HepG2 (cell line): ENCODE data around the gene AMN. TPM values are rescaled to one million over a fixed set of nuclear protein-coding genes. Genes with fewer than 3 reads are reported as not detected.
A peak's percentile ranks its signal among the peaks of the same experiment; 100 is the strongest.

Experiments used
- DR1 ChIP-seq: sonication (generic); formaldehyde crosslinking; IDR thresholded peaks from 2 replicates; pipeline ENCODE4 v1.8.0; 2021; ENCODE audit warnings: mild to moderate bottlenecking, missing genetic modification reagents, inconsistent platforms
- JUND ChIP-seq: sonication (generic); formaldehyde crosslinking; IDR thresholded peaks from 2 replicates; pipeline ENCODE4 v1.8.0; 2022; ENCODE audit warnings: mild to moderate bottlenecking, missing genetic modification reagents
- MYC ChIP-seq: sonication (generic); formaldehyde crosslinking; IDR thresholded peaks from 2 replicates; pipeline ENCODE4 v1.9.0; 2021; ENCODE audit warnings: missing genetic modification reagents, borderline replicate concordance
- THYN1 ChIP-seq: sonication (generic); formaldehyde crosslinking; IDR thresholded peaks from 2 replicates; pipeline ENCODE4 v1.8.1; 2023; ENCODE audit warnings: low read depth, mild to moderate bottlenecking, moderate library complexity, missing genetic modification reagents, borderline replicate concordance
- ZFP36L1 ChIP-seq: sonication (generic); formaldehyde crosslinking; IDR thresholded peaks from 2 replicates; pipeline ENCODE4 v1.8.0; 2022; ENCODE audit warnings: mild to moderate bottlenecking, missing genetic modification reagents, moderate library complexity
- ZNF547 ChIP-seq: sonication (generic); formaldehyde crosslinking; IDR thresholded peaks from 2 replicates; pipeline ENCODE4 v1.5.1; 2020; ENCODE audit warnings: mild to moderate bottlenecking, missing genetic modification reagents
- ZNF557 ChIP-seq: sonication (generic); formaldehyde crosslinking; IDR thresholded peaks from 2 replicates; pipeline ENCODE4 v1.4.0; 2020; ENCODE audit warnings: missing genetic modification reagents
- ZNF883 ChIP-seq: sonication (generic); formaldehyde crosslinking; IDR thresholded peaks from 2 replicates; pipeline ENCODE4 v1.5.1; 2020; ENCODE audit warnings: mild to moderate bottlenecking, missing genetic modification reagents; ENCODE audit errors: not compliant biosample characterization
- polyA plus RNA-seq, 8 experiments: library from polyadenylated mRNA; depleted of rRNA in 3 of 8; stranded (reverse) in 7 of 8; unstranded in 1 of 8; fragments of >200 nt; fragmentation: Illumina TruSeq in 4 of 8; extraction: Trizol in 4 of 8; gene quantifications; 2 replicates each; pipeline versions ENCODE4 v1.2.1 to v1.2.3, GENCODE V29; 2011 to 2016; ENCODE audit warnings: low read depth in 4 of 8, missing spikeins in 1 of 8, mixed read lengths in 1 of 8; ENCODE audit not compliant: insufficient read depth in 1 of 8
- total RNA-seq, 5 experiments: library from RNA; depleted of rRNA; stranded (reverse); fragments of >200 nt; fragmentation: Illumina TruSeq; extraction: Trizol; gene quantifications; 2 replicates each; pipeline ENCODE4 v1.2.3, GENCODE V29; 2016; ENCODE audit warnings: low read depth in 1 of 5
- TF ChIP-seq, protein P1 (sequence below): sonication (generic); formaldehyde crosslinking; IDR thresholded peaks from 2 replicates; pipeline ENCODE4 v1.4.0; 2020; ENCODE audit warnings: missing genetic modification reagents
- TF ChIP-seq, protein P2 (sequence below): IDR thresholded peaks from 2 replicates; pipeline ENCODE4 v1.6.1; 2012; ENCODE audit warnings: inconsistent platforms

The AMN gene
- total and polyA plus RNA-seq, 2 of the 13 experiments (the other 11 are each of a cell fraction or from before 2014, with no cell fraction given) = 9.8 to 33.1 TPM

DNA sequence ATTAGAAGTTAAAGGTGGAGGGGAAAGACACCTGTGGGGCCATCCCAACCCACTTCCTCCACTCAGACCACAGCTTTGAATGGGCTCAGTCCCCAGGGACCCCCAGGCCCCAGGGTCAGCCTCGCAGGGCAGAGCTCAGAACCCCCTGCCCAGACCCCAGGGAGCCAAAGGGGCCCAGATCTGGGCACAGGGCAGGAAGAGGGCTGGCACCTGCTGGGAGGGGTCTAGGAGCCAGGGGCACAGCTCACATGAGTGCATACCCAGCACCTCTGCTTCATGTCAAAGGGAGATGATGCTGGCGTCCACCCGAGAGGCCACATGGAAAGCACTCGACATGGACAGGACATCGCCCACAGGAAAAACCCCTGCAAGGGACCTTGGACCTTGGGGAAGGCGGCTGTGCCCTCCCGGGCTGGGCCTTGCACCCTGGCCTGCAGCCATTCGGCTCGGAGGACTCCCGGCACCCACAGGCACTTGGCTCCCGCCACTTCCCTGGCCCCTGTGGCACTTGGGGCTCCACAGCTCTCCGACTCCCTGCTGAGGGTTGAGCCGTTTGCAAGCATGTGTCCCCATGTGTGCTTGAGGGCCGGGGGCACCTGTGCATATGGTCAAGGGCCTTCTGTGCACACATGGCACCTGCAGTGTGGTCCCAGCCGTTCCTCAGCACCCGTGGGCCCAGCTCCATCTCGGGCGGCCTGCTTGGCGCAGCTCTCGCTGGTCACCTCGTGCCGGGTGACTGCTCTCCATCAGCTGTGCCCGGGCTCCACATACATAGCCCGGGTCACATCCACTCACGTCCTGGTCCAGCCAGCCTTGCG lies 7.8 kb upstream of the AMN start (continued):
- TF ChIP-seq ZNF547 (CRISPR knock-in tag) (no peak), ZFP36L1 (CRISPR knock-in tag) (no peak), DR1 (CRISPR knock-in tag) (no peak), ZNF883 (CRISPR knock-in tag) (no peak), THYN1 (no peak), JUND (CRISPR knock-in tag) (no peak), MYC (CRISPR knock-in tag) (no peak), ZNF557 (no peak)
- TF ChIP-seq, protein P1, sequence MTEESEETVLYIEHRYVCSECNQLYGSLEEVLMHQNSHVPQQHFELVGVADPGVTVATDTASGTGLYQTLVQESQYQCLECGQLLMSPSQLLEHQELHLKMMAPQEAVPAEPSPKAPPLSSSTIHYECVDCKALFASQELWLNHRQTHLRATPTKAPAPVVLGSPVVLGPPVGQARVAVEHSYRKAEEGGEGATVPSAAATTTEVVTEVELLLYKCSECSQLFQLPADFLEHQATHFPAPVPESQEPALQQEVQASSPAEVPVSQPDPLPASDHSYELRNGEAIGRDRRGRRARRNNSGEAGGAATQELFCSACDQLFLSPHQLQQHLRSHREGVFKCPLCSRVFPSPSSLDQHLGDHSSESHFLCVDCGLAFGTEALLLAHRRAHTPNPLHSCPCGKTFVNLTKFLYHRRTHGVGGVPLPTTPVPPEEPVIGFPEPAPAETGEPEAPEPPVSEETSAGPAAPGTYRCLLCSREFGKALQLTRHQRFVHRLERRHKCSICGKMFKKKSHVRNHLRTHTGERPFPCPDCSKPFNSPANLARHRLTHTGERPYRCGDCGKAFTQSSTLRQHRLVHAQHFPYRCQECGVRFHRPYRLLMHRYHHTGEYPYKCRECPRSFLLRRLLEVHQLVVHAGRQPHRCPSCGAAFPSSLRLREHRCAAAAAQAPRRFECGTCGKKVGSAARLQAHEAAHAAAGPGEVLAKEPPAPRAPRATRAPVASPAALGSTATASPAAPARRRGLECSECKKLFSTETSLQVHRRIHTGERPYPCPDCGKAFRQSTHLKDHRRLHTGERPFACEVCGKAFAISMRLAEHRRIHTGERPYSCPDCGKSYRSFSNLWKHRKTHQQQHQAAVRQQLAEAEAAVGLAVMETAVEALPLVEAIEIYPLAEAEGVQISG (CRISPR knock-in tag) = peak; percentile 61
- TF ChIP-seq, protein P2, sequence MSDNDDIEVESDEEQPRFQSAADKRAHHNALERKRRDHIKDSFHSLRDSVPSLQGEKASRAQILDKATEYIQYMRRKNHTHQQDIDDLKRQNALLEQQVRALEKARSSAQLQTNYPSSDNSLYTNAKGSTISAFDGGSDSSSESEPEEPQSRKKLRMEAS = peak; percentile 32; the same call in 1 of the 2 replicates
